Heart left ventricle (tissue), 13 donors: ENCODE results near the gene ISG20L2.

Source experiments
- CTCF ChIP-seq, 12 donors: fragments of 200-600 bp; sonication (generic) in 4 of 12; IDR thresholded peaks; one replicate each; pipeline versions ENCODE4 v1.5.0 to v1.8.0; 2018 to 2022; ENCODE audit warnings: antibody characterized with exemption in 12 of 12, mild to moderate bottlenecking in 5 of 12
- POLR2A ChIP-seq, 2 donors: fragments of 450-650 bp; IDR thresholded peaks; one replicate each; pipeline ENCODE4 v1.6.1; 2017; ENCODE audit warnings: antibody characterized with exemption in 2 of 2, mild to moderate bottlenecking in 2 of 2, moderate library complexity in 2 of 2
- donor health status: ischemic (EF 13 %, LVEDD 7.1; RV severe dilation, severe dysfunction).
- donor health status: DM: no; HTN: yes; CAD: no.
- donor health status: DM: no; HTN: no; CAD: no.
- donor health status: ischemic (EF 25% LVEDD 6.9; RV normal size, moderate dysfunction).
- donor health status: ischemic (EF 25% LVEDD 5.7; RV mildly dilated, moderate dysfunction).
- donor health status: ischemic (EF 35%, LVEDD 5.7; RV mildly dilated, moderate dysfunction).
- donor health status: nonischemic (EF 11% LVEDD 7.7; RV severe dilation, severe dysfunction).
- donor health status: DM: yes; HTN: yes; CAD: no.
- donor health status: PGD.
- donor health status: ischemic (EF 29% LVEDD 5.4; RV normal size, mild dysfunction).
- donor health status: nonischemic (EF 23%, LVEDD 6.1; RV moderate dilation, normal function).

GRCh38 chr1:156745881-156746280, 17.3 kb upstream of the ISG20L2 start:
- TF ChIP-seq CTCF (IDR thresholded peaks at IDR 0.05) (no peak), POLR2A (IDR thresholded peaks at IDR 0.05) (no peak)
